Measurements from ENCODE around the gene RAB3C.

RAB3C gene

DNA sequence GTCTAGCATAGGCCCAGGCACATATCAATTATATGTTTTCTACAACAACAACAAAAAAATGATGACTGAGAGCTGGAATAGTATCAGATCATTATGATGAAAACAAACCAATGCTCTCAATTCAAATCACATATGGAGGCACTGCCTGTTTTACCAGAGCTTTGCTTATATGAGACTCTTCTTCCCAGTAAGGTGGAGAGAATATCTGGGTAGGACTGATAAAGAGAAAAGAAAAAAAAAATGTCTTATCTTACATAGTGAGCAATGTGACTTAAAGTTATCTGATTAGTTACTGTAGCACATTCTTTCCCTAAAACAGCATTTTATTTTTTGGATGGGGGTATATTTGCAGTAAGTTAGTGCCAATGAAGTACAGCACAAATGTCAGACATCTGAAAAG lies 154.8 kb downstream of the RAB3C start:
- DNase-seq: no peak

DNA sequence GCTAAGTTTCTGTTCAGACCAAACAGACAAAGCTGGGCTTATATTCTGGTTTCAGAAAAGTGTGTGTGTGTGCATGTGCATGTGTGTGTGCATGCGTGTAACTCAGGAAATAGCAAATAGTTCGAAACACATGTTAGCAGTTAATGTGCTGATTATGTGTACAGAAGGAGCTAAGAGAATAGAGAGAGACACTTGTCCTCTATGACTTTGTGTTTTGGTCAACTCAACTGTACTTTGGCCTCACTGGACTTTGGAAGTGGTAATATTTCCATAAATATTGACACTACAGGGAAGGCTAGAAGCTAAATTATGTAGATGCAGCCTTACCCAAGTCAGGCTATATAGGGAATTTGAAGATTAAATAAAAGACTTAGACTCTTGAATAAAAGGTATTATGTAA lies 155.5 kb downstream of the RAB3C start:
- DNase-seq: no peak

DNA sequence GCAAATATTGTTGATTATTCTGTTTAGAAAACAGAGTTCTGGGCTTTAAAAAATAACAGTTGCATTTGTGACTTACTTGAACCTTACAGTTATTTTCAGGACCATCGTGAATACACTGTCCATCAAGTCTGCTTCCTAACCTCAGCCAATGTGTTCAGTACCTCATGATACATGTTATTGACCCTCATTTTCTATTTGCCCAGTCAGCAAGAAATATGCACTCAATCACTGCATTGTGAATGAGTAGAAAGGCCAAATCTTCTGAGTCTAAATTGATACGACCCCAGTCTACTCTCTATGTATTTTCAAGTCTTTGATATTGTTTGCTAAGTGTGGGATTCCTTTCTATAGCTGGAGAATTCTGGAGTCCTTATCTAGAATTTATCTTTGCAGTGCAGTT lies 156.2 kb downstream of the RAB3C start:
- no peak for DNase-seq

- DNase-seq: no peak
Measured at GRCh38 chr5:58740956-58741355, 158.1 kb downstream of the RAB3C start.

- no peak for DNase-seq
Measured at GRCh38 chr5:58745350-58745749, 162.5 kb downstream of the RAB3C start.

- DNase-seq: no peak
Measured at GRCh38 chr5:58746321-58746720, 163.4 kb downstream of the RAB3C start.

GRCh38 chr5:58750036-58750435 lies 167.2 kb downstream of the RAB3C start:
- DNase-seq: no peak

- no peak for DNase-seq
Measured at GRCh38 chr5:58751222-58751837, 168.5 kb downstream of the RAB3C start.

- no peak for DNase-seq
Measured at GRCh38 chr5:58752104-58752503, 169.2 kb downstream of the RAB3C start.

- DNase-seq: no peak
Measured at GRCh38 chr5:58753446-58753845, 170.6 kb downstream of the RAB3C start.

DNA sequence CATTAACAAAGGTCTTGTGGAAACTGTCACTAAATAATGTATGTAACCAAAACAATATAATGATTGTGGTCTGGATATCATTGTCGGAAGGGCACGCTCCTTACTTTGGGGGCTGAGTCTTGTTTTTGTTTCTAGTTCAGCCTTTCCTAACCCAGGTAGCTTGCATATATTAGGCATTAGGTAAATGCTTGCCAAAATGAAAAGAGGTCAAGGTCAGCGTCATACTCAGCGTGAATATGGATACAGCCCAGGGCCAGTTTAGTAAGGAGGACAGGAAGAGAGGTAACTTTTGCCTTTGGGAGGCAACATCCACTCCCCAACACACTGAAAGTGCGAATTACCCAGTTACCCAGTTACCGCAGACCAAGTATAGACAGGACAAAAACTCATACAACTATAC lies 171.4 kb downstream of the RAB3C start:
- no peak for DNase-seq

- DNase-seq: no peak
Measured at GRCh38 chr5:58755397-58755796, 172.5 kb downstream of the RAB3C start.

DNA sequence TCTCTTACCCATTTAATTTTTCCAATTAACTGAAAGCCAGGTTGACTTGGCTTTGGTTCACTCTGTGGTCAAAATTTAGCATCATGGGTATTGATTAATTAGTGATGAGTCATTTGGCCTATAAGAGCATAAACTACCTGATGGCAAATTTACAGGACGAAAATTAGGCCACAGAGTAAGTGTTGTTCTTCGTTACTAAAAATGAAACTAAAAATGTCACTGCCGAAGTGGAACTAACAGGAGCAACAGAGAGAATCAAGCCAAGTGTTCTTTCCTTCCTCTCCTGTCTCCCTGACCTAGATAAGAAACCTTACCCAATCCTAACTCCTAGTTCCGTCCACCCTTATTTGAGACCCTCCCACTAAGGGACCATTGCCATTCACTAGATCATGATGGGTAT lies 176.9 kb downstream of the RAB3C start:
- no peak for DNase-seq

DNA sequence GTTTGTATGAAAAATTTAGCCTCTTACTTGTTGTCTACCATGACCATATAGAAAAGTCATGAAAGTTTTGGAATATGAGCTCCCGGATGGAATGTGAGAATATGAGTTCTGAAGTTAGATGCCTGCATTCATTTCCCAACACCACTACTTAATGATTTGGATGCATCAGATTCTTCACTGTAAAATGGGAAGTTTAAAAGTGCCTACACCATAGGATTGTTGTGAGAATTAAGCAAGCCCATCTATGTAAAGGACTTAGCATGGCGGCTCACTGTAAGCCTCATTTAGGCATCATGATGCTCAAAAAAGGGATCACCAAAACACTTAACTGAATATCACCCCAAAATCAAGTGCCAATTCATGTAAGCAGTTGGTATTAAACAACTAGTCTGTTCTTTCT lies 177.3 kb downstream of the RAB3C start:
- no peak for DNase-seq

DNA sequence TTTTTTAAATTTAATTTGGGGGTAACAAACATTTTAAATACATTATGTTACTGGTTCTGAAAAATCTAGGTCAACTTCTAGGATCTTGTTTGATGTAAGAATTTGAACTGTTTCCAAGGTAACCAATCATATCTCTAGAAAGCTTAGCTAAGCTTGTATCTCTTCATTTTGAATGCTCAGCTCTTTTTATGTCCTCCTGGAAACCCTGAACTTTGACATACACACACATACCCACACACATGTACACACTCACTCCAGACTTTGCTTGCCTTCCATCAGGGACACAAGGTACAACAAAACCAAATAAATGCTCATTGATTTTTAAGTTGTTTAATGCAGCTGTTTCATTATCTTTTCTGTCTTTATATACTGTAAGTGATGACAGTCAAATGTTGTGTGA lies 178.5 kb downstream of the RAB3C start:
- no peak for DNase-seq

GRCh38 chr5:58763390-58763789 lies 180.5 kb downstream of the RAB3C start:
- DNase-seq: no peak

DNA sequence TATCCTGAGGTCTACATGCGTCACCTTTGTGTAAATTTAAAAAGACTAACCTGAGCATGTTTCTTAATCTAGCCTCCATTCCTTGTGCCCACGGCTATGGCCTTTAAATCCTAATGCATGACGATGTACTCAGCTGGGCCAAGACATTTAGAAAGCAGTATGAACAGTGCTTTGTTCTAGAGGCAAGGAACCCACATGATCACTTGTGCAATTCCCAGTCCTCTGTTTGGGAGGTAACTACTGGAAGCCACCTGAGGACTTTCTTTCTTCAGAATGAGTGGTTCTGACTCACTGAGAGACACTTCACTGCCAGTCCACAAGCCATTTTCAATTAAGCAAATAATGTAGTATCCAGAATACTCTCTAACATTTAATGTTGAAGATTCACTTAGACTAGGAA lies 181.3 kb downstream of the RAB3C start:
- DNase-seq: no peak

DNA sequence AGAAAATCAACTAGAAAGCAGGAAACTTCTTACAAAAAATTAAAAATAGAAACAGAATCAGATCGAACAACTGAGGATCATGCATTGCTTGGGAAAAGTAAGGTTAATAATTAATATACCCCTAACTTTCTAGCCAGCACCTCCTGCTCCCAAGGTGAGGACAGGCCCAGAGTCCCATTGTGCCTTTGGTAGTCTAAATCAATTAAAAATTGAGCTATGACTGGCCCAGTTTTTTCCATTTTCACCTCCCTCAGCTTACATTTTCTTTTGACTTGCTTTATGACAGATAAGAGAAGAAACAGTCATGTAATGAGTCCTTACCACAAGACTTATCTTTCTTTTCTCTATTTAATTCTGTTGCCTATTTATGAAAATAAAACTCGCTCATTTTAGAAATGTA lies 182.2 kb downstream of the RAB3C start:
- no peak for DNase-seq

GRCh38 chr5:58767104-58767503 lies 184.2 kb downstream of the RAB3C start:
- no peak for DNase-seq

DNA sequence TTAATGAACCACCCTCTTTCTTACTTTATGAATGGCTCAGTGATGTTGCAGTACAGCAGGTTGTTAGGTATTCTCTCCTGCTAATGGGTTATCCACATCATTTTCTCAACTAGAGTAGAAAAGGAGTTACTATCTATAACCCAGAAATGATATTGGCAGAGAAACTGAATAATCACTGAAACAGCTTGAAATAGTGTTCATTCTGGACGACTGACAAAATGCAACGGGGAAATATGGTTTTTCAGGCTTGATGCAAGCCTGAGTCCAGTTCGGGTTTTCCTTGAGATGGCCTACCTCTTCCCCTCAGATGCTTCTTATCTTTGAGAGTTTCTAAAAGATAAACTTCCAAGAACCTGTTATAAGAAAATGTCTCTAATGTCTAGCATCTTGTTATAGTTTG lies 187.3 kb downstream of the RAB3C start:
- no peak for DNase-seq

DNA sequence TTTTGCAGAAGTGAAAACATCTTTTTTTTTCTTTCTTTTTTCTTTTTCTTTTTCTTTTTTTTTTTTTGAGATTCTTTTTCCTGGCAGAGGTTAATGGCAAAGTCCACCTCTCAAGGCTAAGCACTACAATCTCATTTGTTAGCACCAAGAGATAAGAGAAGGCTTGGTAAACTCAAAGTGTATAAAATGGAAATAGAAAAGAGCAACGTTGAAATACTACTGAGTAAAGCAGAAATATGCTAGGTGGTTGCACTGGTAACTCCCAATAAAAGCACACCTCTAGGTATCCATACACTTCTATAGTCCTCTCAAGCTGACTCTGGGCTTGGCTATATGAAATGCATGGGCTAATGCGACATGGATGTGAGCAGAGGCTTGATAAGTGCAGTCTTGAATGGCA lies 188.9 kb downstream of the RAB3C start:
- no peak for DNase-seq

GRCh38 chr5:58773744-58774441 lies 191.0 kb downstream of the RAB3C start:
- no peak for DNase-seq

DNA sequence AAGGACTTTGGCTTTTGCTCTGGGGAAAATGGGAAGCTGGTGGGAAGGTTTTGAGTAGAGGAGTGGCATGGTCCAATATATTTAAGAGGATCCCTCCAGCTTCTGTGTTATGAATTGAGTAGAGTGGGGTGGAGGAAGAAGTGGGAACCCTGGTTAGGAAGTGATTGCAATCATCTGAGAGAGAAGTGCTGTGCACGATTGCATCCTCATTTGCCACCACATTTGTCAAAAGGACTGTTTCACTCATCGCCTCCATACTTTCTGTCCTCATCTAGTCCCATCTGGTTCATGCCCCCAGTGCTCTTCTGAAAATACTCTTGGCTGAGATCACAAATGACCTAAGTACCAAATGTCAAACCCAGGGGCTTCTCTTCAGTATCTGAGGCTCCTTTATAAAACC lies 192.1 kb downstream of the RAB3C start:
- no peak for DNase-seq

DNA sequence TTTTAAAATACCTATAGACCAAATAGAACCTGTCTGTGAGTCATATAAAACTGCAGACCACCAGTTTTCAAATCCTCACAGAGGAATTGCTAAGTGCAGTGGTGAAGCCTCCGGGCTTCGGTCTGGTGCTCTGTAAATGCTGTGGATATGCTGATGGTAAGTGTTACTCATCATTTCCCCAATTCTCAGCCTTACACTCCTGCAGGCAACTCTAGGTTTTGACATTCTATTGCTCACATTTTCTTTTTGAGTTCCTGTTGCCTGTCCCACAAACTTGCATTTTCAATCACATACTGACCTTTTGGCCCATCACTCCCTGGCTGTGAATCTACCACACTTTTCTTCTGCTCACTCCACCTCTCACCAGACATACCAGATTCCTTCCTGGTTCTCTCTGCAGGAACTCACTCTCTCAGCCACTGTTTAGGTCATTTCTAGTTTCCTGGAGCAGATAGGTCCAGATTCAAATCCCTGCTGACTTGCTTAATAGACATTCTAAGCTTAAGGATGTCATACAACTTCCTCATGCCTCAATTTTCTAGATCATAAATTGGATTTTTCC lies 192.9 kb downstream of the RAB3C start:
- DNase-seq: no peak

GRCh38 chr5:58776559-58776958 lies 193.7 kb downstream of the RAB3C start:
- no peak for DNase-seq

Data from activated naive CD4-positive, alpha-beta T cell treated with Interleukin-2 at 50 U/mL for 16 hours (primary cell).